ENCODE results near the gene COLEC12. TPM values are rescaled to one million over a fixed set of nuclear protein-coding genes. Genes with fewer than 3 reads are reported as not detected.

Gene COLEC12
- polyA plus RNA-seq, 6 donors from 2014 or later: not detected

- Mint-ChIP-seq H3K27ac (no peak overlapping the region), H3K9me3 (peaks cover 5 to 23% (median 15%) of the 10 kb centered on the region in 7 donors)
Observed at GRCh38 chr18:400456-400855, 100.0 kb downstream of the COLEC12 start.

GRCh38 chr18:399631-400135 is 100.8 kb downstream of the COLEC12 start:
- H3K27ac Mint-ChIP-seq: no peak overlapping the region

More at GRCh38 chr18:400456-400855, 100.0 kb downstream of the COLEC12 start:
- no peaks in the 10 kb centered on the region for H3K4me1 Mint-ChIP-seq
- peaks cover 0 to 49% (median 11%) of the 10 kb centered on the region in 3 donors for H3K27me3 Mint-ChIP-seq
- no peak for ATAC-seq (ENCODE audit: low read depth in 2 of 2)
- H3K36me3 Mint-ChIP-seq: peaks cover 0 to 7% of the 10 kb centered on the region in 2 donors
- no peak overlapping the region for H3K4me3 Mint-ChIP-seq
- DNase-seq: no peak

GRCh38 chr18:398935-399630 is 101.4 kb downstream of the COLEC12 start:
- Mint-ChIP-seq H3K27me3 (peaks cover 0 to 49% (median 9%) of the 10 kb centered on the region in 3 donors), H3K4me1 (no peaks in the 10 kb centered on the region), H3K27ac (no peak overlapping the region), H3K4me3 (no peak overlapping the region), H3K36me3 (no peaks in the 10 kb centered on the region), H3K9me3 (peaks cover 0 to 10% (median 4%) of the 10 kb centered on the region in 7 donors)
- ATAC-seq (ENCODE audit: low read depth in 2 of 2): no peak
- DNase-seq: no peak

More at GRCh38 chr18:399631-400135, 100.8 kb downstream of the COLEC12 start:
- no peak for DNase-seq
- no peak for ATAC-seq (ENCODE audit: low read depth in 2 of 2)
- Mint-ChIP-seq H3K27me3 (peaks cover 0 to 49% (median 9%) of the 10 kb centered on the region in 3 donors), H3K4me3 (no peak overlapping the region), H3K4me1 (no peaks in the 10 kb centered on the region), H3K36me3 (no peaks in the 10 kb centered on the region), H3K9me3 (peaks cover 0 to 16% (median 9%) of the 10 kb centered on the region in 7 donors)

GRCh38 chr18:396556-396955 is 103.9 kb downstream of the COLEC12 start:
- no peak for DNase-seq
- Mint-ChIP-seq H3K27ac (no peak overlapping the region), H3K4me3 (no peak overlapping the region), H3K36me3 (no peaks in the 10 kb centered on the region), H3K4me1 (no peaks in the 10 kb centered on the region), H3K9me3 (peaks cover 0 to 3% (median 0%) of the 10 kb centered on the region in 7 donors), H3K27me3 (peaks cover 0 to 54% (median 16%) of the 10 kb centered on the region in 3 donors)
- no peak for ATAC-seq (ENCODE audit: low read depth in 2 of 2)

GRCh38 chr18:396251-396555 is 104.3 kb downstream of the COLEC12 start:
- H3K36me3 Mint-ChIP-seq: no peaks in the 10 kb centered on the region
- ATAC-seq (ENCODE audit: low read depth in 2 of 2) (no peak), DNase-seq (no peak)
- H3K27me3 Mint-ChIP-seq: peaks cover 0 to 56% (median 19%) of the 10 kb centered on the region in 3 donors
- no peak overlapping the region for H3K27ac Mint-ChIP-seq
- no peaks in the 10 kb centered on the region for H3K4me1 Mint-ChIP-seq
- H3K9me3 Mint-ChIP-seq: peaks cover 0 to 3% (median 0%) of the 10 kb centered on the region in 7 donors
- no peak overlapping the region for H3K4me3 Mint-ChIP-seq

- Mint-ChIP-seq H3K4me1 (peaks cover 0 to 2% (median 0%) of the 10 kb centered on the region in 3 donors), H3K36me3 (no peaks in the 10 kb centered on the region), H3K27me3 (peaks cover 0 to 59% (median 16%) of the 10 kb centered on the region in 3 donors), H3K9me3 (peaks cover 0 to 3% (median 0%) of the 10 kb centered on the region in 7 donors), H3K27ac (no peak overlapping the region), H3K4me3 (no peak overlapping the region)
- ATAC-seq (ENCODE audit: low read depth in 2 of 2) (no peak), DNase-seq (no peak)
Observed at GRCh38 chr18:395456-396250, 104.8 kb downstream of the COLEC12 start.

GRCh38 chr18:394987-395362 is 105.5 kb downstream of the COLEC12 start:
- ATAC-seq (ENCODE audit: low read depth in 2 of 2): no peak
- DNase-seq: no peak
- H3K4me3 Mint-ChIP-seq: no peak overlapping the region
- H3K4me1 Mint-ChIP-seq: peaks cover 0 to 2% (median 0%) of the 10 kb centered on the region in 3 donors
- H3K9me3 Mint-ChIP-seq: peaks cover 0 to 3% (median 0%) of the 10 kb centered on the region in 7 donors
- H3K36me3 Mint-ChIP-seq: no peaks in the 10 kb centered on the region
- H3K27me3 Mint-ChIP-seq: peaks cover 0 to 53% (median 15%) of the 10 kb centered on the region in 3 donors
- no peak overlapping the region for H3K27ac Mint-ChIP-seq

- Mint-ChIP-seq H3K27me3 (peaks cover 0 to 48% (median 15%) of the 10 kb centered on the region in 3 donors), H3K9me3 (peaks cover 0 to 3% (median 0%) of the 10 kb centered on the region in 7 donors), H3K4me3 (no peak overlapping the region), H3K4me1 (peaks cover 0 to 2% (median 0%) of the 10 kb centered on the region in 3 donors), H3K27ac (no peak overlapping the region), H3K36me3 (no peaks in the 10 kb centered on the region)
- DNase-seq: no peak
- no peak for ATAC-seq (ENCODE audit: low read depth in 2 of 2)
Observed at GRCh38 chr18:394262-394986, 106.1 kb downstream of the COLEC12 start.

GRCh38 chr18:393574-393957 is 106.9 kb downstream of the COLEC12 start:
- Mint-ChIP-seq H3K4me1 (peaks cover 0 to 2% (median 0%) of the 10 kb centered on the region in 3 donors), H3K27ac (peak overlapping the region in 1 of 6 donors; percentile 0), H3K27me3 (peaks cover 5 to 46% (median 15%) of the 10 kb centered on the region in 3 donors), H3K9me3 (peaks cover 0 to 3% (median 0%) of the 10 kb centered on the region in 7 donors), H3K36me3 (no peaks in the 10 kb centered on the region), H3K4me3 (no peak overlapping the region)
- ATAC-seq (ENCODE audit: low read depth in 2 of 2): no peak
- DNase-seq: no peak

GRCh38 chr18:392928-393573 is 107.5 kb downstream of the COLEC12 start:
- Mint-ChIP-seq H3K4me3 (no peak overlapping the region), H3K9me3 (peaks cover 0 to 3% (median 0%) of the 10 kb centered on the region in 7 donors), H3K27ac (peak overlapping the region in 1 of 6 donors; percentile 0), H3K36me3 (no peaks in the 10 kb centered on the region), H3K27me3 (peaks cover 8 to 40% (median 15%) of the 10 kb centered on the region in 3 donors), H3K4me1 (peaks cover 0 to 2% (median 0%) of the 10 kb centered on the region in 3 donors)
- DNase-seq (no peak), ATAC-seq (ENCODE audit: low read depth in 2 of 2) (no peak)

GRCh38 chr18:390741-391478 is 109.6 kb downstream of the COLEC12 start:
- DNase-seq (no peak), ATAC-seq (ENCODE audit: low read depth in 2 of 2) (no peak)
- Mint-ChIP-seq H3K9me3 (peaks cover 0 to 3% (median 0%) of the 10 kb centered on the region in 7 donors), H3K36me3 (no peaks in the 10 kb centered on the region), H3K27ac (no peak overlapping the region), H3K4me1 (peaks cover 0 to 2% (median 0%) of the 10 kb centered on the region in 3 donors), H3K27me3 (peaks cover 8 to 28% (median 16%) of the 10 kb centered on the region in 3 donors), H3K4me3 (no peak overlapping the region)

GRCh38 chr18:389658-390357 is 110.7 kb downstream of the COLEC12 start:
- peaks cover 8 to 25% (median 21%) of the 10 kb centered on the region in 3 donors for H3K27me3 Mint-ChIP-seq
- ATAC-seq (ENCODE audit: low read depth in 2 of 2) (no peak), DNase-seq (no peak)
- H3K27ac Mint-ChIP-seq: no peak overlapping the region
- H3K4me3 Mint-ChIP-seq: no peak overlapping the region
- no peaks in the 10 kb centered on the region for H3K36me3 Mint-ChIP-seq
- peaks cover 0 to 3% (median 0%) of the 10 kb centered on the region in 7 donors for H3K9me3 Mint-ChIP-seq
- H3K4me1 Mint-ChIP-seq: peaks cover 0 to 2% (median 0%) of the 10 kb centered on the region in 3 donors

Data from naive B cell (primary cell).